SKM-1 (cell line): Measurements from ENCODE around the gene CCDC9.
"Not testable (repeated sequence)": the region's sequence is repeated elsewhere in the genome, so short reads cannot be mapped to it uniquely, and the experiment has no call there.

Experiments used
- DNase-seq: peaks from one replicate; lab custom pipeline; 2025; ENCODE audit not compliant: unreplicated experiment; lab: John Stamatoyannopoulos, UW

CCDC9 gene

GRCh38 chr19:47283405-47284059 lies 27.2 kb downstream of the CCDC9 start:
- DNase-seq = no peak

GRCh38 chr19:47284324-47284899 lies 28.1 kb downstream of the CCDC9 start:
- DNase-seq = peak; percentile 27

- DNase-seq = no peak
These were observed 39.7 kb downstream of the CCDC9 start for GRCh38 chr19:47296036-47296435.

GRCh38 chr19:47300867-47301266 lies 44.5 kb downstream of the CCDC9 start:
- not testable (repeated sequence) for DNase-seq

- no peak for DNase-seq
These were observed 45.9 kb downstream of the CCDC9 start for GRCh38 chr19:47302249-47302648.

- no peak for DNase-seq
These were observed 47.6 kb downstream of the CCDC9 start for GRCh38 chr19:47303966-47304365.

- no peak for DNase-seq
These were observed 49.0 kb downstream of the CCDC9 start for GRCh38 chr19:47305309-47305751.

- no peak for DNase-seq
These were observed 50.0 kb downstream of the CCDC9 start for GRCh38 chr19:47306303-47306702.

GRCh38 chr19:47309038-47309437 lies 52.7 kb downstream of the CCDC9 start:
- DNase-seq = no peak

- DNase-seq = no peak
These were observed 53.3 kb downstream of the CCDC9 start, which contains the start of gene C5AR1 for GRCh38 chr19:47309608-47310007. TSS of gene C5AR1 (plus strand) at chr19:47309861. CDS start at chr19:47309896, 35 bp downstream.

- DNase-seq = no peak
These were observed 54.0 kb downstream of the CCDC9 start for GRCh38 chr19:47310323-47310722.

- peak; percentile 36 for DNase-seq
These were observed 54.5 kb downstream of the CCDC9 start for GRCh38 chr19:47310819-47311218.

- no peak for DNase-seq
These were observed 56.2 kb downstream of the CCDC9 start for GRCh38 chr19:47312366-47313006.

- no peak for DNase-seq
These were observed 57.5 kb downstream of the CCDC9 start for GRCh38 chr19:47313754-47314295.

GRCh38 chr19:47315125-47315821 lies 58.9 kb downstream of the CCDC9 start:
- DNase-seq = peak; percentile 42

GRCh38 chr19:47316513-47316912 lies 60.2 kb downstream of the CCDC9 start:
- no peak for DNase-seq

GRCh38 chr19:47319923-47320871 lies 63.9 kb downstream of the CCDC9 start:
- no peak for DNase-seq
